HL-60 (cell line): Measurements from ENCODE around the gene WWOX.

Experiments
- DNase-seq, 2 experiments: peaks; one replicate each; pipeline ENCODE4 v3.0.0-alpha.2; 2010 to 2020; ENCODE audit warnings: low read depth in 1 of 2, low spot score in 1 of 2
- H3K27ac ChIP-seq: fragments of 250-450 bp; sonication (Bioruptor Pico); replicated peaks from 2 replicates; pipeline ENCODE4 v1.5.1; 2020; ENCODE audit warnings: mild to moderate bottlenecking, moderate library complexity
- H3K27me3 ChIP-seq: fragments of 250-450 bp; sonication (Bioruptor Pico); 2 replicates; pipeline ENCODE4 v1.5.1; 2021; ENCODE audit warnings: mild to moderate bottlenecking, moderate library complexity; ENCODE audit not compliant: insufficient read depth, poor library complexity, severe bottlenecking
- H3K4me3 ChIP-seq: replicated peaks from 2 replicates; pipeline ENCODE4 v1.5.1; 2011; ENCODE audit warnings: mild to moderate bottlenecking, control low read depth, low read length; ENCODE audit not compliant: insufficient read depth
- GABPA ChIP-seq: IDR thresholded peaks from 2 replicates; pipeline ENCODE4 v1.6.1; 2012; ENCODE audit warnings: low read depth
- POLR2AphosphoS5 ChIP-seq: IDR thresholded peaks from 2 replicates; pipeline ENCODE4 v1.6.1; 2012; ENCODE audit warnings: low read depth
- SPI1 ChIP-seq: IDR thresholded peaks from 2 replicates; pipeline ENCODE4 v1.6.1; 2012; ENCODE audit warnings: low read depth, mild to moderate bottlenecking, borderline replicate concordance
- TF ChIP-seq, protein P1 (sequence below): IDR thresholded peaks from 2 replicates; pipeline ENCODE4 v1.6.1; 2012; ENCODE audit warnings: low read depth; ENCODE audit not compliant: insufficient replicate concordance
- TF ChIP-seq, protein P2 (sequence below): IDR thresholded peaks from one replicate; pipeline ENCODE4 v1.5.1; 2011; ENCODE audit warnings: low read length, control low read depth, inconsistent platforms; ENCODE audit not compliant: insufficient read depth

Gene WWOX

DNA sequence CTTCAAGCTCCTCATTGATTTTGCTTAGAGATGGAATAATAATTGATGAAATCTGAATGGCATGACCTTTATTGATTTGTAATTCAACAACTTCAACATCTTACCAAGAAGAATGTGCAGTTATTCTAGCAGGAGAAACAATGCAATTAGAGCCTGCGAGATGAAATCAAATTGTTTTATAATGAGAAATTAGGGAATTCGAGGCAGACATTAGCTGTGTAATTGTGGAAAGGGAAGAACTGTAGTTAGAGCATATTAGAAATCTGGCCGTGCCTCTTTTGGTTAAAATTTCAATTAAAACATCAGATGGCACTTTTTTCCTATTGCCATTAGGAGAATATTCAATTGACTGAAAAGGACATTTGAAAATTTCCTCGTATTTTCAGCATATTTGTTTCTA lies 325.8 kb downstream of the WWOX start:
- TF ChIP-seq POLR2AphosphoS5 (no peak), SPI1 (no peak), GABPA (no peak)
- TF ChIP-seq, protein P1, sequence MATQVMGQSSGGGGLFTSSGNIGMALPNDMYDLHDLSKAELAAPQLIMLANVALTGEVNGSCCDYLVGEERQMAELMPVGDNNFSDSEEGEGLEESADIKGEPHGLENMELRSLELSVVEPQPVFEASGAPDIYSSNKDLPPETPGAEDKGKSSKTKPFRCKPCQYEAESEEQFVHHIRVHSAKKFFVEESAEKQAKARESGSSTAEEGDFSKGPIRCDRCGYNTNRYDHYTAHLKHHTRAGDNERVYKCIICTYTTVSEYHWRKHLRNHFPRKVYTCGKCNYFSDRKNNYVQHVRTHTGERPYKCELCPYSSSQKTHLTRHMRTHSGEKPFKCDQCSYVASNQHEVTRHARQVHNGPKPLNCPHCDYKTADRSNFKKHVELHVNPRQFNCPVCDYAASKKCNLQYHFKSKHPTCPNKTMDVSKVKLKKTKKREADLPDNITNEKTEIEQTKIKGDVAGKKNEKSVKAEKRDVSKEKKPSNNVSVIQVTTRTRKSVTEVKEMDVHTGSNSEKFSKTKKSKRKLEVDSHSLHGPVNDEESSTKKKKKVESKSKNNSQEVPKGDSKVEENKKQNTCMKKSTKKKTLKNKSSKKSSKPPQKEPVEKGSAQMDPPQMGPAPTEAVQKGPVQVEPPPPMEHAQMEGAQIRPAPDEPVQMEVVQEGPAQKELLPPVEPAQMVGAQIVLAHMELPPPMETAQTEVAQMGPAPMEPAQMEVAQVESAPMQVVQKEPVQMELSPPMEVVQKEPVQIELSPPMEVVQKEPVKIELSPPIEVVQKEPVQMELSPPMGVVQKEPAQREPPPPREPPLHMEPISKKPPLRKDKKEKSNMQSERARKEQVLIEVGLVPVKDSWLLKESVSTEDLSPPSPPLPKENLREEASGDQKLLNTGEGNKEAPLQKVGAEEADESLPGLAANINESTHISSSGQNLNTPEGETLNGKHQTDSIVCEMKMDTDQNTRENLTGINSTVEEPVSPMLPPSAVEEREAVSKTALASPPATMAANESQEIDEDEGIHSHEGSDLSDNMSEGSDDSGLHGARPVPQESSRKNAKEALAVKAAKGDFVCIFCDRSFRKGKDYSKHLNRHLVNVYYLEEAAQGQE: no peak
- TF ChIP-seq, protein P2, sequence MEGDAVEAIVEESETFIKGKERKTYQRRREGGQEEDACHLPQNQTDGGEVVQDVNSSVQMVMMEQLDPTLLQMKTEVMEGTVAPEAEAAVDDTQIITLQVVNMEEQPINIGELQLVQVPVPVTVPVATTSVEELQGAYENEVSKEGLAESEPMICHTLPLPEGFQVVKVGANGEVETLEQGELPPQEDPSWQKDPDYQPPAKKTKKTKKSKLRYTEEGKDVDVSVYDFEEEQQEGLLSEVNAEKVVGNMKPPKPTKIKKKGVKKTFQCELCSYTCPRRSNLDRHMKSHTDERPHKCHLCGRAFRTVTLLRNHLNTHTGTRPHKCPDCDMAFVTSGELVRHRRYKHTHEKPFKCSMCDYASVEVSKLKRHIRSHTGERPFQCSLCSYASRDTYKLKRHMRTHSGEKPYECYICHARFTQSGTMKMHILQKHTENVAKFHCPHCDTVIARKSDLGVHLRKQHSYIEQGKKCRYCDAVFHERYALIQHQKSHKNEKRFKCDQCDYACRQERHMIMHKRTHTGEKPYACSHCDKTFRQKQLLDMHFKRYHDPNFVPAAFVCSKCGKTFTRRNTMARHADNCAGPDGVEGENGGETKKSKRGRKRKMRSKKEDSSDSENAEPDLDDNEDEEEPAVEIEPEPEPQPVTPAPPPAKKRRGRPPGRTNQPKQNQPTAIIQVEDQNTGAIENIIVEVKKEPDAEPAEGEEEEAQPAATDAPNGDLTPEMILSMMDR: no peak
- no peak for DNase-seq
- Histone ChIP-seq H3K27me3 (no peaks in the 10 kb centered on the region), H3K4me3 (no peak overlapping the region), H3K27ac (no peak overlapping the region)

DNA sequence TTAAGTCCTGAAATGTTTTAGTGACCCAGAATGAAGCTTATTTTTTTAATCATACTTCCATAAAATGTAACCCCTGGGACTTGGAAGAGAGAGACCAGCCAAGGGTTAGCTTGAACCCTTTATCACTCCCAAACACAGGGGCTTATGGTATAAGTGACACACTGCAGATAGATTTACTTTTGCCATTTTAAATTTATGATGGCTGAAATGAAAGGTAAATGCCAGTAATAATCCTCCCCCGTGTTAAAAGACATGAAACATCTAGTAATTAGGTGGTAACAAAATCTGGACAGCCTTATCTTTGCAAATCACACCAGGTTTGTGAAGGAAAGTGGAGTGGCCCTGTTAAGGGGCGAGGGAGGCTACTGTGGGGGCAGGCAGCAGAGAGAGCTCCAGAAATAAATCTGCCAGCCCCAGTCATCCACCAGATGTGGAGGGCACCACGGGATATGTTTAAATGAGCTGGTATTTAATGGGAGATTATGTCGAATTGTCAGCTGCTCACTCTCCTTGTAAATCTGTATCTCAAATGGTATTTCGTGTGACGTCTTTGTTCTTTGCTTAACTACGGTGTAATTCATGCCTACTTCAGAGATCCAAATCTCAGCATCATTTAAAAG lies 326.5 kb downstream of the WWOX start:
- Histone ChIP-seq H3K27me3 (no peaks in the 10 kb centered on the region), H3K4me3 (no peak overlapping the region), H3K27ac (no peak overlapping the region)
- no peak for TF ChIP-seq POLR2AphosphoS5
- TF ChIP-seq, protein P1: no peak
- TF ChIP-seq, protein P2: no peak
- TF ChIP-seq SPI1: no peak
- no peak for TF ChIP-seq GABPA
- DNase-seq: no peak

DNA sequence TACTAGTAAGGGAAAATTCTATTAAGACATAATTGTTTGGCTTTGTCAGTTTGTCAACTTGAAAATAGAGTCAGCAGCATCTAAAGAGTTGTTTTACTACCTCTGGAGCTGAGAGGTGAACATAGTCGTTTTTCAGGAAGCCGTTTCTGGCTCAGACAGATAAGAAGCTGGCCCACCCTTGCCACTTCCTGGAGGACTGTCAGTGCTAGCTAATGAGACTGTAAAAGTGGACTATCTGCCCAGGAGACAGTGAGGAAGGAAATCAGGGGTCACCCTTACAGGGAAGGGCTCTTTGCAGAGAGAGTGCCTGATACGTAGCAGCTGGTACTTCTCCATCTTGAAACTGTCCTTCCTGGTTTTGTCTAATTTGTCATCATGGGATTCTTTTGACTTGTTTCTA lies 328.7 kb downstream of the WWOX start:
- Histone ChIP-seq H3K4me3 (no peak overlapping the region), H3K27ac (no peak overlapping the region), H3K27me3 (no peaks in the 10 kb centered on the region)
- no peak for DNase-seq
- TF ChIP-seq GABPA: no peak
- TF ChIP-seq, protein P2: no peak
- TF ChIP-seq, protein P1: no peak
- TF ChIP-seq POLR2AphosphoS5: no peak
- TF ChIP-seq SPI1: no peak
